HL-60 (cell line): ENCODE measurements around the gene DNAJA3.

Experiments
- DNase-seq, 2 experiments: peaks; one replicate each; pipeline ENCODE4 v3.0.0-alpha.2; 2010 to 2020; ENCODE audit warnings: low read depth in 1 of 2, low spot score in 1 of 2
- H3K27ac ChIP-seq: fragments of 250-450 bp; sonication (Bioruptor Pico); replicated peaks from 2 replicates; pipeline ENCODE4 v1.5.1; 2020; ENCODE audit warnings: mild to moderate bottlenecking, moderate library complexity
- H3K27me3 ChIP-seq: fragments of 250-450 bp; sonication (Bioruptor Pico); 2 replicates; pipeline ENCODE4 v1.5.1; 2021; ENCODE audit warnings: mild to moderate bottlenecking, moderate library complexity; ENCODE audit not compliant: insufficient read depth, poor library complexity, severe bottlenecking
- H3K4me3 ChIP-seq: replicated peaks from 2 replicates; pipeline ENCODE4 v1.5.1; 2011; ENCODE audit warnings: mild to moderate bottlenecking, control low read depth, low read length; ENCODE audit not compliant: insufficient read depth
- CTCF ChIP-seq: IDR thresholded peaks from one replicate; pipeline ENCODE4 v1.5.1; 2011; ENCODE audit warnings: low read length, control low read depth, inconsistent platforms; ENCODE audit not compliant: insufficient read depth
- GABPA ChIP-seq: IDR thresholded peaks from 2 replicates; pipeline ENCODE4 v1.6.1; 2012; ENCODE audit warnings: low read depth
- POLR2AphosphoS5 ChIP-seq: IDR thresholded peaks from 2 replicates; pipeline ENCODE4 v1.6.1; 2012; ENCODE audit warnings: low read depth
- REST ChIP-seq: IDR thresholded peaks from 2 replicates; pipeline ENCODE4 v1.6.1; 2012; ENCODE audit warnings: low read depth; ENCODE audit not compliant: insufficient replicate concordance
- SPI1 ChIP-seq: IDR thresholded peaks from 2 replicates; pipeline ENCODE4 v1.6.1; 2012; ENCODE audit warnings: low read depth, mild to moderate bottlenecking, borderline replicate concordance

DNAJA3 gene

GRCh38 chr16:4428500-4428899 is 2.8 kb downstream of the DNAJA3 start:
- H3K27ac ChIP-seq, result no peak overlapping the region
- DNase-seq, result no peak
- no peak overlapping the region for H3K4me3 ChIP-seq
- TF ChIP-seq REST, result no peak
- TF ChIP-seq CTCF, result no peak
- TF ChIP-seq POLR2AphosphoS5, result no peak
- no peak for TF ChIP-seq SPI1
- no peak for TF ChIP-seq GABPA
- H3K27me3 ChIP-seq, result no peaks in the 10 kb centered on the region

GRCh38 chr16:4431023-4431422 is 5.4 kb downstream of the DNAJA3 start:
- no peak overlapping the region for H3K4me3 ChIP-seq
- no peak overlapping the region for H3K27ac ChIP-seq
- DNase-seq, result no peak
- no peak for TF ChIP-seq CTCF
- TF ChIP-seq GABPA, result no peak
- H3K27me3 ChIP-seq, result no peaks in the 10 kb centered on the region

GRCh38 chr16:4433228-4433627 is 7.6 kb downstream of the DNAJA3 start:
- no peak for TF ChIP-seq SPI1
- no peak for TF ChIP-seq GABPA
- no peak for TF ChIP-seq REST
- TF ChIP-seq POLR2AphosphoS5, result no peak
- no peak for TF ChIP-seq CTCF
- H3K4me3 ChIP-seq, result no peak overlapping the region
- DNase-seq, result no peak
- H3K27ac ChIP-seq, result no peak overlapping the region
- H3K27me3 ChIP-seq, result no peaks in the 10 kb centered on the region
